Transverse colon (tissue), 4 donors: ENCODE results near the gene CDHR2.

ENCODE experiments used
- POLR2A ChIP-seq: fragments of 450-650 bp; IDR thresholded peaks from one replicate; pipeline ENCODE4 v1.6.1; 2016; ENCODE audit warnings: antibody characterized with exemption, mild to moderate bottlenecking, moderate library complexity
- POLR2AphosphoS5 ChIP-seq, 3 donors: sonication (generic); formaldehyde crosslinking; IDR thresholded peaks; one replicate each; pipeline ENCODE4 v1.6.1; 2016; ENCODE audit warnings: antibody characterized with exemption in 3 of 3
- TF ChIP-seq, protein P1 (sequence below), 5 experiments: fragments of 200-600 bp in 3 of 5; fragments of 450-650 bp in 2 of 5; sonication (generic) in 3 of 5; IDR thresholded peaks; 1 replicate in 2 of 5; 2 replicates in 3 of 5; pipeline ENCODE4 v1.5.1; 2016 to 2017; ENCODE audit warnings: antibody characterized with exemption in 5 of 5, inconsistent platforms in 3 of 5, mild to moderate bottlenecking in 2 of 5, moderate library complexity in 1 of 5

- TF ChIP-seq, protein P1, sequence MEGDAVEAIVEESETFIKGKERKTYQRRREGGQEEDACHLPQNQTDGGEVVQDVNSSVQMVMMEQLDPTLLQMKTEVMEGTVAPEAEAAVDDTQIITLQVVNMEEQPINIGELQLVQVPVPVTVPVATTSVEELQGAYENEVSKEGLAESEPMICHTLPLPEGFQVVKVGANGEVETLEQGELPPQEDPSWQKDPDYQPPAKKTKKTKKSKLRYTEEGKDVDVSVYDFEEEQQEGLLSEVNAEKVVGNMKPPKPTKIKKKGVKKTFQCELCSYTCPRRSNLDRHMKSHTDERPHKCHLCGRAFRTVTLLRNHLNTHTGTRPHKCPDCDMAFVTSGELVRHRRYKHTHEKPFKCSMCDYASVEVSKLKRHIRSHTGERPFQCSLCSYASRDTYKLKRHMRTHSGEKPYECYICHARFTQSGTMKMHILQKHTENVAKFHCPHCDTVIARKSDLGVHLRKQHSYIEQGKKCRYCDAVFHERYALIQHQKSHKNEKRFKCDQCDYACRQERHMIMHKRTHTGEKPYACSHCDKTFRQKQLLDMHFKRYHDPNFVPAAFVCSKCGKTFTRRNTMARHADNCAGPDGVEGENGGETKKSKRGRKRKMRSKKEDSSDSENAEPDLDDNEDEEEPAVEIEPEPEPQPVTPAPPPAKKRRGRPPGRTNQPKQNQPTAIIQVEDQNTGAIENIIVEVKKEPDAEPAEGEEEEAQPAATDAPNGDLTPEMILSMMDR (IDR thresholded peaks at IDR 0.05): no peak
- no peak for TF ChIP-seq POLR2AphosphoS5 (IDR thresholded peaks at IDR 0.05)
- TF ChIP-seq POLR2A: no peak
Observed at GRCh38 chr5:176640616-176641015, 91.5 kb downstream of the CDHR2 start.
